CD1c-positive myeloid dendritic cell (primary cell): ENCODE data around the gene MXRA8.

ENCODE experiments used
- DNase-seq: peaks from one replicate; pipeline ENCODE4 v3.0.0-alpha.2; 2016; ENCODE audit errors: extremely low spot score

MXRA8 gene

GRCh38 chr1:1307261-1307922, 51.0 kb downstream of the MXRA8 start:
- peak; percentile 20 for DNase-seq

- DNase-seq, result no peak
These were observed 51.6 kb downstream of the MXRA8 start for GRCh38 chr1:1306661-1307260.

DNA sequence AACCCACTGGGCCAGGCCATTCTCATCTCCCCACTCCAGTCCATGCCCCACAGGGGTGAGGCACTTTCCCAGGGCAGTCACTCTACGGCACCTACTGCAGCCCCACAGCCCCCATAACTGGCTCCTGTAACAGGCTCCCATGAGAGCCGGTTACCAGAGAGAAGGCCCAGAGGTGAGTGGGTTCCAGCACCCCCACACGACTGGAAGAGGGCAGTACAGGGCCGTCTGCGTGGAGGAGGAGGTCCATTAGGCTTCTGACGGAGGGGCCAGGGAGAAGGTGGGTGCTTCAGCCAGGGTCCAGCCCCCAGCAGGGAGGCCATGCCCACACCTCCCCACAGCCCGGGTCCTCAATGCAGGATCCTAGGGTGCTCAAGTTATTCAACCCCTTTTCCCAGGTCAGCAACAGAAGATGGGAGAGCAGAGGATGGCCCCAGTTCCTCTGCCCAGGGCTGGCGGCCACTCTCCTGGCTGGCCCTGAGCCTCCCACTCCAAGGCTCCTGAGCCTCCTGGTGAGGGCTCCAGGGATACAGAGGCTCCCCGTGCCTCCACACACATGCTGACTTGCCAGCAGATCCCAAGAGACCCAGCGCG, 52.2 kb downstream of the MXRA8 start:
- DNase-seq, result no peak

- peak; percentile 56 for DNase-seq
These were observed 52.9 kb downstream of the MXRA8 start for GRCh38 chr1:1305300-1306069.

GRCh38 chr1:1304331-1305299, 53.7 kb downstream of the MXRA8 start:
- DNase-seq, result no peak

- DNase-seq, result no peak
These were observed 54.6 kb downstream of the MXRA8 start for GRCh38 chr1:1303736-1304135.

- DNase-seq, result no peak
These were observed 55.3 kb downstream of the MXRA8 start for GRCh38 chr1:1302951-1303509.
